Stimulated activated CD4-positive, alpha-beta T cell treated with anti-CD3 and anti-CD28 coated beads, Interleukin-1b, Interleukin-23, amount 100 ng/mL, for 1 hour (primary cell): Measurements from ENCODE around the gene ANO1.
"Not testable (repeated sequence)": the region's sequence is repeated elsewhere in the genome, so short reads cannot be mapped to it uniquely, and the experiment has no call there.

Experiments used
- DNase-seq, 2 donors: peaks; one replicate each; pipeline ENCODE4 v3.0.0-alpha.2; 2020; ENCODE audit warnings: low read depth in 2 of 2

The ANO1 gene

GRCh38 chr11:70078095-70078780 lies at the start of gene ANO1:
Gene ANO1 (plus strand): TSS chr11:70078317. CDS start chr11:70078607, 290 bp downstream.
- DNase-seq: no peak

GRCh38 chr11:70029115-70029860 lies 48.8 kb upstream of the ANO1 start:
- DNase-seq: no peak

GRCh38 chr11:70029861-70030380 lies 48.2 kb upstream of the ANO1 start:
- no peak for DNase-seq

- no peak for DNase-seq
Observed at GRCh38 chr11:70030412-70030811, 47.7 kb upstream of the ANO1 start.

- DNase-seq: no peak
Observed at GRCh38 chr11:70031631-70032469, 46.3 kb upstream of the ANO1 start.

GRCh38 chr11:70032470-70032795 lies 45.7 kb upstream of the ANO1 start:
- DNase-seq: no peak

- DNase-seq: no peak
Observed at GRCh38 chr11:70032943-70033710, 45.0 kb upstream of the ANO1 start.

GRCh38 chr11:70033711-70034070 lies 44.4 kb upstream of the ANO1 start:
- no peak for DNase-seq

GRCh38 chr11:70034740-70035365 lies 43.3 kb upstream of the ANO1 start:
- DNase-seq: no peak

- DNase-seq: not testable (repeated sequence)
Observed at GRCh38 chr11:70035665-70036064, 42.5 kb upstream of the ANO1 start.

GRCh38 chr11:70036971-70037882 lies 40.9 kb upstream of the ANO1 start:
- DNase-seq: no peak

GRCh38 chr11:70038034-70038834 lies 39.9 kb upstream of the ANO1 start:
- no peak for DNase-seq

GRCh38 chr11:70040452-70040851 lies 37.7 kb upstream of the ANO1 start:
- DNase-seq: no peak

- no peak for DNase-seq
Observed at GRCh38 chr11:70040869-70041501, 37.1 kb upstream of the ANO1 start.

- no peak for DNase-seq
Observed at GRCh38 chr11:70043482-70043881, 34.6 kb upstream of the ANO1 start.

- no peak for DNase-seq
Observed at GRCh38 chr11:70046089-70046488, 32.0 kb upstream of the ANO1 start.

GRCh38 chr11:70048279-70049024 lies 29.7 kb upstream of the ANO1 start:
- no peak for DNase-seq

GRCh38 chr11:70049045-70049444 lies 29.1 kb upstream of the ANO1 start:
- no peak for DNase-seq
